Adrenal gland (tissue), 12 donors: ENCODE results near the gene PERP. TPM values are rescaled to one million over a fixed set of nuclear protein-coding genes. Genes with fewer than 3 reads are reported as not detected.

Source experiments
- DNase-seq, 7 donors: peaks; one replicate each; pipeline ENCODE4 v3.0.0-alpha.2; 2019 to 2020
- H3K27ac ChIP-seq, 5 donors: fragments of 200-600 bp; sonication (generic) in 4 of 5; 1 replicate in 3 of 5; 2 replicates in 2 of 5; pipeline versions ENCODE4 v1.5.1 to v1.8.0; 2016 to 2020; ENCODE audit warnings: mild to moderate bottlenecking in 1 of 5
- H3K27me3 ChIP-seq: fragments of 200-600 bp; 2 replicates; pipeline ENCODE4 v1.8.0; 2021
- H3K36me3 ChIP-seq, 2 donors: fragments of 200-600 bp; replicated peaks in 1 of 2; 1 replicate in 1 of 2; 2 replicates in 1 of 2; pipeline versions ENCODE4 v1.5.1 to v1.8.0; 2018 to 2022
- H3K4me1 ChIP-seq, 2 donors: fragments of 200-600 bp; replicated peaks in 1 of 2; 1 replicate in 1 of 2; 2 replicates in 1 of 2; pipeline versions ENCODE4 v1.5.1 to v1.8.0; 2018 to 2021
- H3K4me3 ChIP-seq, 4 donors: fragments of 200-600 bp; sonication (generic) in 3 of 4; one replicate each; pipeline ENCODE4 v1.5.1; 2016 to 2018
- H3K9me3 ChIP-seq, 3 donors: fragments of 200-600 bp; sonication (generic) in 1 of 3; replicated peaks in 1 of 3; 1 replicate in 2 of 3; 2 replicates in 1 of 3; pipeline versions ENCODE4 v1.5.1 to v1.8.0; 2016 to 2021
- POLR2A ChIP-seq, 2 donors: fragments of 450-650 bp; IDR thresholded peaks; one replicate each; pipeline ENCODE4 v1.6.1; 2017; ENCODE audit warnings: antibody characterized with exemption in 2 of 2, mild to moderate bottlenecking in 2 of 2, moderate library complexity in 1 of 2
- WGBS, 4 donors: extraction: QIAGEN DNeasy Blood & Tissue Kit in 2 of 4; methylation state at CpG; one replicate each; pipeline versions ENCODE4 v1.1.5 to v1.1.7; 2013 to 2017; 5-methylcytosine and 5-hydroxymethylcytosine counted together
- intact Hi-C, 2 donors: fragments of 100-400 bp; cut with DNase I; formaldehyde crosslinking; loops; one replicate each; pipeline versions ENCODE4 v1.14.1 to v1.15.0; 2022 to 2023
- polyA plus RNA-seq, 3 donors: library from polyadenylated mRNA; stranded (reverse); fragments of 200-250 nt in 2 of 3; fragments of 350-450 nt in 1 of 3; fragmentation: Illumina TruSeq in 1 of 3; extraction: RNeasy Lipid Tissue Mini Kit (QIAGEN cat#74804) in 1 of 3; gene quantifications; one replicate each; pipeline ENCODE4 v1.2.3, GENCODE V29; 2013 to 2014
- total RNA-seq, 9 donors: library from RNA; depleted of rRNA in 4 of 9; stranded (reverse); fragments of >200 nt in 4 of 9; fragments of 120-200 nt in 1 of 9; fragmentation: NEBNext Ultra II Directional in 1 of 9; extraction: Animal tissue kit (Norgen Biotek cat#: 25700) in 1 of 9; gene quantifications; one replicate each; pipeline versions ENCODE4 v1.1.0 to v1.2.4, GENCODE V29; 2013 to 2023
- TF ChIP-seq, protein P1 (sequence below), 6 experiments: fragments of 450-650 bp in 4 of 6; fragments of 200-600 bp in 2 of 6; sonication (generic) in 1 of 6; IDR thresholded peaks; 1 replicate in 5 of 6; 2 replicates in 1 of 6; pipeline versions ENCODE4 v1.5.1 to v1.8.0; 2016 to 2021; ENCODE audit warnings: antibody characterized with exemption in 6 of 6, mild to moderate bottlenecking in 2 of 6, moderate library complexity in 1 of 6
- donor health status: healthy with polysubstance abuse.
- donor health status: Bipolar disorder and iron deficiency.
- donor health status: DM: yes; HTN: yes; CAD: no.
- donor health status: DM: no; HTN: no; CAD: no.
- donor health status: DM: no; HTN: no; CAD: no.
- donor health status: DM: yes; HTN: yes; CAD: no.

PERP gene
- total and polyA plus RNA-seq, 12 donors, result 0.17 to 15.0 (median 8.3) TPM

- intact Hi-C loops, result no loop called here
- no peak overlapping the region for H3K4me3 ChIP-seq
- no peaks in the 10 kb centered on the region for H3K4me1 ChIP-seq
- no peaks in the 10 kb centered on the region for H3K27me3 ChIP-seq
- no peak for DNase-seq
- no peaks in the 10 kb centered on the region for H3K9me3 ChIP-seq
- WGBS, 4 donors, result 56 to 63% (median 60%) methylated on average over 1 of the region's 1 CpG
- TF ChIP-seq, protein P1, sequence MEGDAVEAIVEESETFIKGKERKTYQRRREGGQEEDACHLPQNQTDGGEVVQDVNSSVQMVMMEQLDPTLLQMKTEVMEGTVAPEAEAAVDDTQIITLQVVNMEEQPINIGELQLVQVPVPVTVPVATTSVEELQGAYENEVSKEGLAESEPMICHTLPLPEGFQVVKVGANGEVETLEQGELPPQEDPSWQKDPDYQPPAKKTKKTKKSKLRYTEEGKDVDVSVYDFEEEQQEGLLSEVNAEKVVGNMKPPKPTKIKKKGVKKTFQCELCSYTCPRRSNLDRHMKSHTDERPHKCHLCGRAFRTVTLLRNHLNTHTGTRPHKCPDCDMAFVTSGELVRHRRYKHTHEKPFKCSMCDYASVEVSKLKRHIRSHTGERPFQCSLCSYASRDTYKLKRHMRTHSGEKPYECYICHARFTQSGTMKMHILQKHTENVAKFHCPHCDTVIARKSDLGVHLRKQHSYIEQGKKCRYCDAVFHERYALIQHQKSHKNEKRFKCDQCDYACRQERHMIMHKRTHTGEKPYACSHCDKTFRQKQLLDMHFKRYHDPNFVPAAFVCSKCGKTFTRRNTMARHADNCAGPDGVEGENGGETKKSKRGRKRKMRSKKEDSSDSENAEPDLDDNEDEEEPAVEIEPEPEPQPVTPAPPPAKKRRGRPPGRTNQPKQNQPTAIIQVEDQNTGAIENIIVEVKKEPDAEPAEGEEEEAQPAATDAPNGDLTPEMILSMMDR (IDR thresholded peaks at IDR 0.05), result no peak
- no peak for TF ChIP-seq POLR2A (IDR thresholded peaks at IDR 0.05)
- H3K27ac ChIP-seq, result no peak overlapping the region
- no peaks in the 10 kb centered on the region for H3K36me3 ChIP-seq
These were observed 62.2 kb downstream of the PERP start for GRCh38 chr6:138044972-138045371.

DNA sequence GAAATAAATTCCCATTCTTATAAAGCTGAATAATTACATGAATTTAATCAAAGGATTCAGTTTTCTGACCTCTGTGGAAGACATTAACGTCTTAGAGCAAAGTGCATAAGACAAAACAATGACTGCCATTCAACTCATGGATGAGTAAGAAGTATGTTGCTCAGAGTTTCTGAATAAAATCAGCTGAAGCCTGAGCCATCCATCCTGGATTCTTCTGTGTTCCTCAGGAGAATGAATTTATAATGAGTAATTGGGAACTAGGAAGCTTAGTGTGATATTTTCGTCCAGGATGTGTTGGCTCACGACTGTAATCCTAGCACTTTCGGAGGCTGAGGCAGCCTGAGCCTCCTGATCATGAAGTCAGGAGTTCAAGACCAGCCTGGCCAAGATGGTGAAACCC is 62.8 kb downstream of the PERP start:
- Histone ChIP-seq H3K27me3 (no peaks in the 10 kb centered on the region), H3K4me1 (no peaks in the 10 kb centered on the region), H3K36me3 (no peaks in the 10 kb centered on the region)

More for the DNA sequence above, 62.8 kb downstream of the PERP start:
- no peak for DNase-seq
- Histone ChIP-seq H3K9me3 (no peaks in the 10 kb centered on the region), H3K27ac (no peak overlapping the region), H3K4me3 (no peak overlapping the region)
- TF ChIP-seq, protein P1 (IDR thresholded peaks at IDR 0.05), result no peak
- no peak for TF ChIP-seq POLR2A (IDR thresholded peaks at IDR 0.05)
- intact Hi-C loops, result no loop called here
- 59 to 81% (median 70%) methylated on average over 4 of the region's 4 CpGs for WGBS, 4 donors

Other genes with a start within 250 kb of the PERP start
- gene TNFAIP3, start 240.2 kb downstream of the PERP start, total RNA-seq, result 10 to 100 TPM in 8 of 9 donors, 1 to 10 TPM in 1; 5.0 to 29.7 (median 15.6) TPM
- gene TNFAIP3, start 240.2 kb downstream of the PERP start, polyA plus RNA-seq, result 10 to 100 TPM; 10.5 to 15.5 (median 13.9) TPM
- gene ARFGEF3, start 54.5 kb upstream of the PERP start, total RNA-seq, result 10 to 100 TPM in 1 of 9 donors, 1 to 10 TPM in 2, under 1 TPM in 5, not detected in 1; 0.06 to 10.9 (median 0.71) TPM
- gene ARFGEF3, start 54.5 kb upstream of the PERP start, polyA plus RNA-seq, result 1 to 10 TPM in 2 of 3 donors, under 1 TPM in 1; 0.91 to 7.2 (median 3.3) TPM
- gene PBOV1, start 111.1 kb upstream of the PERP start, total RNA-seq, result not detected
- not detected for gene PBOV1, start 111.1 kb upstream of the PERP start, polyA plus RNA-seq